HepG2 (cell line): ENCODE measurements around the gene CDK11B. TPM values are rescaled to one million over a fixed set of nuclear protein-coding genes. Genes with fewer than 3 reads are reported as not detected.
"Not testable (repeated sequence)": the region's sequence is repeated elsewhere in the genome, so short reads cannot be mapped to it uniquely, and the experiment has no call there.

Source experiments
- ATAC-seq: fragments of 200-7000 bp; cut with Tn5 transposase; 3 replicates; pipeline ENCODE4 v1.9.1; 2020; ENCODE audit warnings: mild to moderate bottlenecking, moderate library complexity
- BruUV-seq: library from RNA; stranded (reverse); fragments of 400-500 nt; replicated peaks from 2 replicates; lab custom pipeline; 2021; lab: Mats Ljungman, UMichigan
- CTCF ChIA-PET: fragments of 300-600 bp; formaldehyde crosslinking; extraction: SDS; loops from one replicate; lab custom pipeline; 2021; ENCODE audit warnings: low total read pairs, inconsistent platforms, low intra/inter-chr PET ratio; lab: Yijun Ruan, JAX
- POLR2A ChIA-PET: fragments of 350-600 bp; sonication (Branson Sonifier 250); formaldehyde crosslinking; loops from one replicate; lab custom pipeline; 2020; ENCODE audit warnings: antibody characterized with exemption, inconsistent platforms; lab: Yijun Ruan, JAX
- DNase-seq: peaks from one replicate; pipeline ENCODE4 v3.0.0-alpha.2; 2015; ENCODE audit warnings: low spot score
- FAIRE-seq: peaks from 3 replicates; lab custom pipeline; 2011; peaks lifted over from hg19 to GRCh38; lab: Jason Lieb, UNC
- H2AFZ ChIP-seq: one replicate; pipeline ENCODE4 v1.6.1; 2011; ENCODE audit warnings: low read length, inconsistent platforms
- H3K27ac ChIP-seq: fragments of 300-600 bp; 3 replicates; pipeline ENCODE4 v1.8.0; 2011; ENCODE audit warnings: mixed run types, mild to moderate bottlenecking, mixed read lengths, low read length, inconsistent platforms; ENCODE audit not compliant: insufficient read depth; ENCODE audit errors: extremely low read length
- H3K27me3 ChIP-seq, 2 experiments: fragments of 200-600 bp in 1 of 2; 2 replicates in 1 of 2; 3 replicates in 1 of 2; pipeline versions ENCODE4 v1.6.0 to v1.8.0; 2011; ENCODE audit warnings: low read length in 2 of 2, mild to moderate bottlenecking in 2 of 2, moderate library complexity in 2 of 2, inconsistent platforms in 1 of 2; ENCODE audit not compliant: insufficient read depth in 2 of 2, control insufficient read depth in 1 of 2
- H3K36me3 ChIP-seq, 2 experiments: fragments of 200-600 bp in 1 of 2; replicated peaks in 1 of 2; 2 replicates in 1 of 2; 3 replicates in 1 of 2; pipeline versions ENCODE4 v1.5.1 to v1.8.0; 2011; ENCODE audit warnings: low read length in 2 of 2, inconsistent platforms in 1 of 2; ENCODE audit not compliant: insufficient read depth in 2 of 2, control insufficient read depth in 1 of 2
- H3K4me1 ChIP-seq: 2 replicates; pipeline ENCODE4 v1.5.1; 2012; ENCODE audit warnings: low read length, inconsistent platforms; ENCODE audit not compliant: insufficient read depth
- H3K4me2 ChIP-seq: 2 replicates; pipeline ENCODE4 v1.6.0; 2011; ENCODE audit warnings: low read depth, low read length, inconsistent platforms
- H3K4me3 ChIP-seq, 3 experiments: fragments of 200-600 bp in 1 of 3; sonication (generic), shearing (Covaris generic) in 1 of 3; replicated peaks in 1 of 3; 2 replicates each; pipeline ENCODE4 v1.5.1; 2011 to 2016; ENCODE audit warnings: low read length in 3 of 3, inconsistent platforms in 2 of 3, low read depth in 2 of 3, mild to moderate bottlenecking in 2 of 3, control low read depth in 1 of 3, mixed read lengths in 1 of 3; ENCODE audit not compliant: insufficient read depth in 1 of 3
- H3K79me2 ChIP-seq: one replicate; pipeline ENCODE4 v1.6.1; 2011; ENCODE audit warnings: low read length, inconsistent platforms; ENCODE audit not compliant: insufficient read depth
- H3K9ac ChIP-seq: 2 replicates; pipeline ENCODE4 v1.6.0; 2011; ENCODE audit warnings: mild to moderate bottlenecking, low read depth, low read length, inconsistent platforms; ENCODE audit not compliant: insufficient read depth
- H3K9me3 ChIP-seq: 2 replicates; pipeline ENCODE4 v1.5.1; 2012; ENCODE audit warnings: mild to moderate bottlenecking, low read length
- H4K20me1 ChIP-seq: 2 replicates; pipeline ENCODE4 v1.6.0; 2011; ENCODE audit warnings: inconsistent platforms, mild to moderate bottlenecking, low read length, moderate library complexity; ENCODE audit not compliant: insufficient read depth
- ATM ChIP-seq: fragments of 450-650 bp; IDR thresholded peaks from 2 replicates; pipeline ENCODE4 v1.7.1; 2017; ENCODE audit warnings: mild to moderate bottlenecking, borderline replicate concordance
- DNMT3B ChIP-seq: conservative IDR thresholded peaks from 2 replicates; pipeline ENCODE4 v1.6.1; 2016; ENCODE audit warnings: missing biosample characterization, control low read depth
- EZH2 ChIP-seq: conservative IDR thresholded peaks from 2 replicates; pipeline ENCODE4 v1.6.1; 2012; ENCODE audit warnings: mild to moderate bottlenecking, low read depth, low read length, moderate library complexity
- FOXK2 ChIP-seq: fragments of 450-650 bp; IDR thresholded peaks from 2 replicates; pipeline ENCODE4 v1.6.1; 2016
- HMGXB4 ChIP-seq, 2 experiments: sonication (generic) in 1 of 2; formaldehyde crosslinking in 1 of 2; IDR thresholded peaks; 2 replicates each; pipeline versions ENCODE4 v1.4.0 to v1.6.1; 2018 to 2020; ENCODE audit warnings: missing genetic modification reagents in 2 of 2, borderline replicate concordance in 1 of 2, low read depth in 1 of 2, mild to moderate bottlenecking in 1 of 2, missing biosample characterization in 1 of 2
- YEATS4 ChIP-seq: sonication (generic); formaldehyde crosslinking; IDR thresholded peaks from 2 replicates; pipeline ENCODE4 v1.4.0; 2020; ENCODE audit warnings: missing genetic modification reagents, borderline replicate concordance
- ZNF230 ChIP-seq: sonication (generic); formaldehyde crosslinking; IDR thresholded peaks from 2 replicates; pipeline ENCODE4 v1.4.0; 2020; ENCODE audit warnings: mild to moderate bottlenecking, missing genetic modification reagents
- ZNF678 ChIP-seq: sonication (generic); formaldehyde crosslinking; IDR thresholded peaks from 2 replicates; pipeline ENCODE4 v1.4.0; 2020; ENCODE audit warnings: mild to moderate bottlenecking, missing genetic modification reagents
- ZNF710 ChIP-seq: sonication (generic); formaldehyde crosslinking; IDR thresholded peaks from 2 replicates; pipeline ENCODE4 v1.5.0; 2020; ENCODE audit warnings: mild to moderate bottlenecking, missing genetic modification reagents, borderline replicate concordance
- WGBS: methylation state at CpG from one replicate; pipeline ENCODE4 v1.1.6; 2017; ENCODE audit warnings: low lambda C conversion rate; 5-methylcytosine and 5-hydroxymethylcytosine counted together
- in situ Hi-C: cut with HindIII; loops from 2 replicates; pipeline ENCODE4 v1.10.0; 2017; ENCODE audit warnings: low pct_unique_long_range_greater_than_20kb; ENCODE audit not compliant: extremely low pct_ligation_motif_present
- intact Hi-C: fragments of 100-400 bp; cut with micrococcal nuclease; formaldehyde crosslinking; loops from one replicate; pipeline ENCODE4 v1.10.0; 2022; ENCODE audit not compliant: unreplicated experiment
- polyA plus RNA-seq, 8 experiments: library from polyadenylated mRNA; depleted of rRNA in 3 of 8; stranded (reverse) in 7 of 8; unstranded in 1 of 8; fragments of >200 nt; fragmentation: Illumina TruSeq in 4 of 8; extraction: Trizol in 4 of 8; gene quantifications; 2 replicates each; pipeline versions ENCODE4 v1.2.1 to v1.2.3, GENCODE V29; 2011 to 2016; ENCODE audit warnings: low read depth in 4 of 8, missing spikeins in 1 of 8, mixed read lengths in 1 of 8; ENCODE audit not compliant: insufficient read depth in 1 of 8
- total RNA-seq, 5 experiments: library from RNA; depleted of rRNA; stranded (reverse); fragments of >200 nt; fragmentation: Illumina TruSeq; extraction: Trizol; gene quantifications; 2 replicates each; pipeline ENCODE4 v1.2.3, GENCODE V29; 2016; ENCODE audit warnings: low read depth in 1 of 5

Gene CDK11B
- total and polyA plus RNA-seq, 2 of the 13 experiments (the other 11 are each of a cell fraction or from before 2014, with no cell fraction given) = 3.6 to 15.1 TPM

GRCh38 chr1:1595341-1595740 is 63.5 kb downstream of the CDK11B start:
- POLR2A ChIA-PET, H4K20me1 ChIP-seq, H3K9me3 ChIP-seq, H3K79me2 ChIP-seq, H3K4me2 ChIP-seq, BruUV-seq, H3K4me3 ChIP-seq, H3K9ac ChIP-seq, DNase-seq, H2AFZ ChIP-seq, in situ Hi-C loops, H3K36me3 ChIP-seq, intact Hi-C loops, H3K27ac ChIP-seq, FAIRE-seq, CTCF ChIA-PET, ATAC-seq: not testable (repeated sequence)
- H3K4me1 ChIP-seq = peaks cover 22% of the 10 kb centered on the region
- peaks cover 10 to 33% of the 10 kb centered on the region in 2 experiments; a peak in 4 of 5 replicates for H3K27me3 ChIP-seq
- WGBS = 11% methylated on average over 2 of the region's 2 CpGs

- H3K9ac ChIP-seq = no peak overlapping the region
- TF ChIP-seq ZNF230 (CRISPR knock-in tag) = no peak
- no peak for TF ChIP-seq ATM
- no peak for TF ChIP-seq DNMT3B
- TF ChIP-seq YEATS4 = no peak
- TF ChIP-seq ZNF710 (CRISPR knock-in tag) = no peak
- TF ChIP-seq ZNF678 = no peak
- no peak for TF ChIP-seq EZH2
- no peak for TF ChIP-seq FOXK2
- no peak for TF ChIP-seq HMGXB4 (CRISPR knock-in tag; IDR thresholded peaks at IDR 0.05; ENCODE audit: borderline replicate concordance in 1 of 2, low read depth in 1 of 2)
Observed at GRCh38 chr1:1594602-1595260, 64.1 kb downstream of the CDK11B start.

More at GRCh38 chr1:1594602-1595260, 64.1 kb downstream of the CDK11B start:
- no peaks in the 10 kb centered on the region for H3K9me3 ChIP-seq
- H3K27ac ChIP-seq = no peak overlapping the region
- H3K4me2 ChIP-seq = no peak overlapping the region
- in situ Hi-C loops = no loop called here
- no peak for FAIRE-seq
- no peaks in the 10 kb centered on the region for H3K79me2 ChIP-seq
- peak; percentile 16 for ATAC-seq
- DNase-seq = no peak
- no TSS peak for BruUV-seq
- H3K4me3 ChIP-seq = no peak overlapping the region
- peaks cover 10 to 32% of the 10 kb centered on the region in 2 experiments; a peak in 4 of 5 replicates for H3K27me3 ChIP-seq
- H2AFZ ChIP-seq = no peak overlapping the region
- no peaks in the 10 kb centered on the region for H3K36me3 ChIP-seq
- intact Hi-C loops = no loop called here
- H4K20me1 ChIP-seq = no peaks in the 10 kb centered on the region
- CTCF ChIA-PET = no interaction called here
- peaks cover 20% of the 10 kb centered on the region for H3K4me1 ChIP-seq
- 43% methylated on average over 7 of the region's 10 CpGs for WGBS
- POLR2A ChIA-PET = no interaction called here
